RWPE2 (cell line): ENCODE results near the gene CCDC88A.

Experiments
- ATAC-seq: fragments of 200-7000 bp; cut with Tn5 transposase; 3 replicates; pipeline ENCODE4 v1.9.1; 2021; ENCODE audit warnings: low read depth
- DNase-seq: peaks from one replicate; pipeline ENCODE4 v3.0.0-alpha.2; 2020; ENCODE audit warnings: low spot score
- H3K27ac ChIP-seq: fragments of 450-650 bp; 2 replicates; pipeline ENCODE4 v1.5.1; 2017; ENCODE audit warnings: mild to moderate bottlenecking; ENCODE audit not compliant: poor library complexity, severe bottlenecking
- H3K27me3 ChIP-seq: fragments of 250-450 bp; sonication (Bioruptor Pico); 2 replicates; pipeline ENCODE4 v1.5.1; 2021; ENCODE audit warnings: mild to moderate bottlenecking, moderate library complexity; ENCODE audit not compliant: insufficient read depth, poor library complexity, severe bottlenecking
- H3K36me3 ChIP-seq: fragments of 250-450 bp; sonication (Bioruptor Pico); 2 replicates; pipeline ENCODE4 v1.5.1; 2020; ENCODE audit warnings: low read depth, mild to moderate bottlenecking, moderate library complexity
- H3K4me1 ChIP-seq: fragments of 250-450 bp; sonication (Bioruptor Pico); 2 replicates; pipeline ENCODE4 v1.5.1; 2021; ENCODE audit warnings: mild to moderate bottlenecking, moderate library complexity; ENCODE audit not compliant: insufficient read depth, poor library complexity, severe bottlenecking
- H3K4me3 ChIP-seq: fragments of 250-450 bp; sonication (Bioruptor Pico); 2 replicates; pipeline ENCODE4 v1.5.1; 2021; ENCODE audit warnings: mild to moderate bottlenecking, moderate library complexity; ENCODE audit not compliant: severe bottlenecking
- H3K9me3 ChIP-seq: fragments of 250-450 bp; sonication (Bioruptor Pico); 2 replicates; pipeline ENCODE4 v1.5.1; 2021; ENCODE audit warnings: mild to moderate bottlenecking, moderate library complexity; ENCODE audit not compliant: severe bottlenecking
- TF ChIP-seq, protein P1 (sequence below): fragments of 450-650 bp; IDR thresholded peaks from one replicate; pipeline ENCODE4 v1.5.1; 2017; ENCODE audit warnings: mild to moderate bottlenecking, moderate library complexity; ENCODE audit not compliant: poor library complexity, severe bottlenecking

CCDC88A gene

DNA sequence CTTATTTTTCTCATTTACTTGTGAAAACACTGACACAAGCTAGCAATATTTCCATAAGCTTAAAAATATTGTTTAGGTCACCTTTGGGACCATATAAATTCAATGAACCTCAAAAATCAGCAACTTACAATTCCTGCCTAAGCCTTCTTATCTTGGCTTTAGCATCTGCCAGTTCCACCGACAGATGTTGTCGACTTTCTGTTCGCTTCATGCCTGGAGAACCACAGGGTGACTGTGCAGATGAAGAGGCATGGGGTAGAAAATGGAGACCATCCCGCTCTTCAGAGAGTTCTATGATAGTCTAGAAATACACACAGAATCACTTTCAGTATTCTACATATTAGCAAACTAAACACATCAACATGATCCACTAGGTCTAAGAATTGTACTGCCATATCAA lies 64.2 kb downstream of the CCDC88A start:
- no peak overlapping the region for H3K27ac ChIP-seq
- no peaks in the 10 kb centered on the region for H3K4me1 ChIP-seq
- DNase-seq (no peak), ATAC-seq (no peak)
- TF ChIP-seq, protein P1, sequence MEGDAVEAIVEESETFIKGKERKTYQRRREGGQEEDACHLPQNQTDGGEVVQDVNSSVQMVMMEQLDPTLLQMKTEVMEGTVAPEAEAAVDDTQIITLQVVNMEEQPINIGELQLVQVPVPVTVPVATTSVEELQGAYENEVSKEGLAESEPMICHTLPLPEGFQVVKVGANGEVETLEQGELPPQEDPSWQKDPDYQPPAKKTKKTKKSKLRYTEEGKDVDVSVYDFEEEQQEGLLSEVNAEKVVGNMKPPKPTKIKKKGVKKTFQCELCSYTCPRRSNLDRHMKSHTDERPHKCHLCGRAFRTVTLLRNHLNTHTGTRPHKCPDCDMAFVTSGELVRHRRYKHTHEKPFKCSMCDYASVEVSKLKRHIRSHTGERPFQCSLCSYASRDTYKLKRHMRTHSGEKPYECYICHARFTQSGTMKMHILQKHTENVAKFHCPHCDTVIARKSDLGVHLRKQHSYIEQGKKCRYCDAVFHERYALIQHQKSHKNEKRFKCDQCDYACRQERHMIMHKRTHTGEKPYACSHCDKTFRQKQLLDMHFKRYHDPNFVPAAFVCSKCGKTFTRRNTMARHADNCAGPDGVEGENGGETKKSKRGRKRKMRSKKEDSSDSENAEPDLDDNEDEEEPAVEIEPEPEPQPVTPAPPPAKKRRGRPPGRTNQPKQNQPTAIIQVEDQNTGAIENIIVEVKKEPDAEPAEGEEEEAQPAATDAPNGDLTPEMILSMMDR: no peak
- H3K36me3 ChIP-seq: peaks cover 30% of the 10 kb centered on the region
- no peak overlapping the region for H3K4me3 ChIP-seq
- H3K9me3 ChIP-seq: no peaks in the 10 kb centered on the region
- no peaks in the 10 kb centered on the region for H3K27me3 ChIP-seq

DNA sequence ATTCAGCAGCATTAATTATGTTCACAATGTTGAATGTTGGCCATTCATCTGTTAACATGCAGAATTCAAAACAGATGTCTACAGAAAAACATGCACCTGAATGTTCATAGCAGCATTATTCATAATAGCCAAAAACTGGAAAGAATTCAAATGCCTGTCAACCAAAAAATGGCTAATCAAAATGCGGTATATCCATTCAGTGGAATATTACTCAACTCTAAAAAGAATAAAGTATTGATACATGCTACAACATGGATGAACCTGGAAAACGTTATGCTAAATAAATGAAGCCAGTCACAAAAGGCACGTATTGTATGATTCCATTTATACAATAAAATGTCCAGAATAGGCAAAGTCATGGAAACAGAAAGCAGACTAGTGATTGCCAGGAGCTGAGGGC lies 68.0 kb downstream of the CCDC88A start:
- no peak overlapping the region for H3K27ac ChIP-seq
- H3K36me3 ChIP-seq: peaks cover 35% of the 10 kb centered on the region
- no peak for ATAC-seq
- no peak overlapping the region for H3K4me3 ChIP-seq
- TF ChIP-seq, protein P1: no peak
- no peaks in the 10 kb centered on the region for H3K4me1 ChIP-seq
- no peaks in the 10 kb centered on the region for H3K27me3 ChIP-seq
- DNase-seq: no peak
- H3K9me3 ChIP-seq: no peaks in the 10 kb centered on the region

DNA sequence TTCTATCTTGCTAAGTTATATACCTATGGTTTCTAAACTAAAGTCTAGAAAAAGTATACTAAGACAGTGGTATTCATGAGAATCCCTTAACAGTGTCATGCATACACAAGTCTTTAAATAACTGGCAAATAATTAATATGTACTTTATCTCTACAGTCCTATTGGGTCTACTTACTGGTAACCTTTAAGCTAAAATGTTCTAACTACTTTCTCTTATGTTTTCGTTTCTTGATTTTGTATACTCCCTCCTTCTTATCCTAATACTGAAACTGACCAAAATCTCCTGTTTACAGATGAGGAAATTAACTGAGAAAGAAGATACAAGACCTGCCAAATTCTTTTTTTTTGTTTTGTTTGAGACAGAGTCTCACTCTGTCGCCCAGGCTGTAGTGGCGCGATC lies 74.6 kb downstream of the CCDC88A start:
- Histone ChIP-seq H3K9me3 (no peaks in the 10 kb centered on the region), H3K4me1 (no peaks in the 10 kb centered on the region), H3K4me3 (no peak overlapping the region), H3K36me3 (peaks cover 58% of the 10 kb centered on the region), H3K27me3 (no peaks in the 10 kb centered on the region), H3K27ac (no peak overlapping the region)
- DNase-seq (no peak), ATAC-seq (no peak)
- TF ChIP-seq, protein P1: no peak

DNA sequence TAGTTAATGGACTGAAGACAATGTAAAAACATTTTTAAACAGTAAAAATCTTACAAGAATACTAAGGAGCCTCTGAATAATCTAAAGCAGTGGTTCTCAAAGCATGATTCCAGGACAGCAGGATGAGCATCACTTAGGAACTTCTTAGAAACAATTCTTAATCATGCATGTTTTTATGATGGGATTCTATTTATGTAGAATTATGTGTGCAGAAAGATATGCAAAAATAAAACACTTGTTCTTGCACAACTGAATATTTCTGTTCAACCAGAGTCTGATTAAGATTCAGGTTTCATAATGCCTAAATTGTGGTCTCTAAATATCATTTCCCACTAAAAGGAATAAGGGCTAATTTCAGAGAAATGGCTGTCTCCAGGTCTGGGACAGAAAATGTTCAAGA lies 81.4 kb downstream of the CCDC88A start:
- Histone ChIP-seq H3K9me3 (no peaks in the 10 kb centered on the region), H3K27me3 (no peaks in the 10 kb centered on the region), H3K27ac (no peak overlapping the region), H3K4me1 (no peaks in the 10 kb centered on the region), H3K36me3 (peaks cover 72% of the 10 kb centered on the region), H3K4me3 (no peak overlapping the region)
- DNase-seq: no peak
- TF ChIP-seq, protein P1: no peak
- no peak for ATAC-seq

DNA sequence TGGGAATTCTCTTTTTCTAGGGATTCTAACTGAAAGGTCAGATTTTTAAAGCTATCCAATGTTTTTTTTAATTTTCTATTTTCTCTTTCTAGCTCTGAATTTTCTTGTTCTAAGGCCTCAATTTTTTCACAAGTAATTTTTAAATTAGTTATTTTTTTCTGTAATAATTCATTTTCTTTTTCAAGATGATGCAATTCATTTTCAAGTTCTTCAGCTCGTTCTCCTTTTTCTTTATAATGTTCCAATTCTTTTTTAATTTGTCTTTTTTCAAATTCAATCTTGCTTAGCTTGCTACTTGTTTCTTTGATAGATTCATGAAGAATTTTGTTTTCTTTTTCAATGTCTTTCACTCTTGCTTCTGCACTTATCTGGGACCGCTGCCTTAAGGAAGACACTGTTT lies 84.9 kb downstream of the CCDC88A start:
- Histone ChIP-seq H3K27ac (no peak overlapping the region), H3K36me3 (peaks cover 73% of the 10 kb centered on the region), H3K9me3 (no peaks in the 10 kb centered on the region), H3K4me3 (no peak overlapping the region), H3K4me1 (no peaks in the 10 kb centered on the region), H3K27me3 (no peaks in the 10 kb centered on the region)
- ATAC-seq (no peak), DNase-seq (no peak)
- TF ChIP-seq, protein P1: no peak
